ENCODE data around the gene TENT4B. TPM values are rescaled to one million over a fixed set of nuclear protein-coding genes. Genes with fewer than 3 reads are reported as not detected.

TENT4B gene
- total and polyA plus RNA-seq, 4 donors, result 4.3 to 16.3 (median 8.4) TPM

DNA sequence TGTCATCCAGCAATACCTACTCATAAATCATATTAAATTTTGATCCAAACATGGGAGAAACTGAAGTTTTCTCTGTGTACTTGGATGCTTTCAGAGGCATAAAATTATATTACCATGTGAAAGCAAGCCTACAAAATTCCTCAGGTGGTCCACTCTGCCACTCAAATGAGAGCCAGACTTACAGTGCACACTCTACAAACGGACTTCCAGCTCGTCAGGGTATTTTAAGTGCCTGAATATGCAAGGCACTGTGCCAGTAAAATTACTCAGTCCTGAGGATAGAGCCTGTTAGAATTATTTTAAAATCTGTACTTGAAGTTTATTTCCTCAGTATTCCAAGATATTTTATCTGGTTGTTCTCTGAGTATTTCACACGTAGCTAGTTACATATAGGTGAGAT lies 54.5 kb downstream of the TENT4B start:
- Histone ChIP-seq H3K4me1 (ENCODE audit: control insufficient read depth in 5 of 5, insufficient read depth in 5 of 5, low read length in 5 of 5) (peaks cover 11 to 36% (median 13%) of the 10 kb centered on the region in 5 donors), H3K9ac (ENCODE audit: insufficient read depth in 1 of 2, low read length in 2 of 2) (no peak overlapping the region), H3K9me3 (ENCODE audit: control insufficient read depth in 4 of 4, insufficient read depth in 3 of 4, low read length in 3 of 4) (no peaks in the 10 kb centered on the region), H3K36me3 (ENCODE audit: control insufficient read depth in 4 of 4, insufficient read depth in 4 of 4, low read length in 4 of 4) (peaks cover 0 to 6% (median 4%) of the 10 kb centered on the region in 4 donors), H3K27ac (ENCODE audit: low read depth in 1 of 2, low read length in 1 of 2) (no peak overlapping the region), H3K4me3 (no peak overlapping the region), H3K27me3 (ENCODE audit: control insufficient read depth in 3 of 3, insufficient read depth in 3 of 3, low read length in 2 of 3) (no peaks in the 10 kb centered on the region)
- 48 to 68% methylated on average over 3 of the region's 3 CpGs for WGBS, 2 donors
- ATAC-seq (ENCODE audit: insufficient read depth, low FRiP score) (no peak), DNase-seq (peak in 2 of 3 donors; percentile 39 to 57)
- TF ChIP-seq, protein P1, sequence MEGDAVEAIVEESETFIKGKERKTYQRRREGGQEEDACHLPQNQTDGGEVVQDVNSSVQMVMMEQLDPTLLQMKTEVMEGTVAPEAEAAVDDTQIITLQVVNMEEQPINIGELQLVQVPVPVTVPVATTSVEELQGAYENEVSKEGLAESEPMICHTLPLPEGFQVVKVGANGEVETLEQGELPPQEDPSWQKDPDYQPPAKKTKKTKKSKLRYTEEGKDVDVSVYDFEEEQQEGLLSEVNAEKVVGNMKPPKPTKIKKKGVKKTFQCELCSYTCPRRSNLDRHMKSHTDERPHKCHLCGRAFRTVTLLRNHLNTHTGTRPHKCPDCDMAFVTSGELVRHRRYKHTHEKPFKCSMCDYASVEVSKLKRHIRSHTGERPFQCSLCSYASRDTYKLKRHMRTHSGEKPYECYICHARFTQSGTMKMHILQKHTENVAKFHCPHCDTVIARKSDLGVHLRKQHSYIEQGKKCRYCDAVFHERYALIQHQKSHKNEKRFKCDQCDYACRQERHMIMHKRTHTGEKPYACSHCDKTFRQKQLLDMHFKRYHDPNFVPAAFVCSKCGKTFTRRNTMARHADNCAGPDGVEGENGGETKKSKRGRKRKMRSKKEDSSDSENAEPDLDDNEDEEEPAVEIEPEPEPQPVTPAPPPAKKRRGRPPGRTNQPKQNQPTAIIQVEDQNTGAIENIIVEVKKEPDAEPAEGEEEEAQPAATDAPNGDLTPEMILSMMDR (IDR thresholded peaks at IDR 0.05; ENCODE audit: control extremely low read depth, extremely low read depth), result no peak

DNA sequence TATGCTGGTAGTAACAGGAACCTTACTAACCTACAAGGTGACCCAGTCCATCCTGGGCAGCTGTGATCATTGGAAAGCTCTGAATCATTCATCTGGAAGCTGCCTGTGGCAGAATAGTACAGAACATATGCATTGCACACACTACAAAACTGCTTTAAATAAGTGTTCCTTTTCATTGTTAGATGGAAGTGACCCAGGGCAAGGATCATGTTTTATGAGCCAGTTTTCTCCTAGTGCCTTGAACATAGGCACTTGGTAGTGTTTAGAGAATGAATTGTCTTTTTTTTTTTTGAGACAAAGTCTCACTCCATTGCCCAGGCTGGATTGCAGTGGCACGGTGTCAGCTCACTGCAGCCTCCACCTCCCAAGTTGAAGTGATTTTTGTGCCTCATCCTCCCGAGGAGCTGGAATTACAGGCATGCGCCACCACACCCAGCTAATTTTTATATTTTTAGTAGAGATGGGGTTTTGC lies 55.4 kb downstream of the TENT4B start:
- DNase-seq (no peak), ATAC-seq (ENCODE audit: insufficient read depth, low FRiP score) (no peak)
- Histone ChIP-seq H3K36me3 (ENCODE audit: control insufficient read depth in 4 of 4, insufficient read depth in 4 of 4, low read length in 4 of 4) (peaks cover 0 to 8% (median 4%) of the 10 kb centered on the region in 4 donors), H3K27me3 (ENCODE audit: control insufficient read depth in 3 of 3, insufficient read depth in 3 of 3, low read length in 2 of 3) (no peaks in the 10 kb centered on the region), H3K9ac (ENCODE audit: insufficient read depth in 1 of 2, low read length in 2 of 2) (no peak overlapping the region), H3K4me3 (no peak overlapping the region), H3K4me1 (ENCODE audit: control insufficient read depth in 5 of 5, insufficient read depth in 5 of 5, low read length in 5 of 5) (peaks cover 11 to 30% (median 12%) of the 10 kb centered on the region in 5 donors), H3K27ac (ENCODE audit: low read depth in 1 of 2, low read length in 1 of 2) (no peak overlapping the region), H3K9me3 (ENCODE audit: control insufficient read depth in 4 of 4, insufficient read depth in 3 of 4, low read length in 3 of 4) (no peaks in the 10 kb centered on the region)
- WGBS, 2 donors, result 80 to 87% methylated on average over 3 of the region's 3 CpGs
- TF ChIP-seq, protein P1 (IDR thresholded peaks at IDR 0.05; ENCODE audit: control extremely low read depth, extremely low read depth), result no peak

DNA sequence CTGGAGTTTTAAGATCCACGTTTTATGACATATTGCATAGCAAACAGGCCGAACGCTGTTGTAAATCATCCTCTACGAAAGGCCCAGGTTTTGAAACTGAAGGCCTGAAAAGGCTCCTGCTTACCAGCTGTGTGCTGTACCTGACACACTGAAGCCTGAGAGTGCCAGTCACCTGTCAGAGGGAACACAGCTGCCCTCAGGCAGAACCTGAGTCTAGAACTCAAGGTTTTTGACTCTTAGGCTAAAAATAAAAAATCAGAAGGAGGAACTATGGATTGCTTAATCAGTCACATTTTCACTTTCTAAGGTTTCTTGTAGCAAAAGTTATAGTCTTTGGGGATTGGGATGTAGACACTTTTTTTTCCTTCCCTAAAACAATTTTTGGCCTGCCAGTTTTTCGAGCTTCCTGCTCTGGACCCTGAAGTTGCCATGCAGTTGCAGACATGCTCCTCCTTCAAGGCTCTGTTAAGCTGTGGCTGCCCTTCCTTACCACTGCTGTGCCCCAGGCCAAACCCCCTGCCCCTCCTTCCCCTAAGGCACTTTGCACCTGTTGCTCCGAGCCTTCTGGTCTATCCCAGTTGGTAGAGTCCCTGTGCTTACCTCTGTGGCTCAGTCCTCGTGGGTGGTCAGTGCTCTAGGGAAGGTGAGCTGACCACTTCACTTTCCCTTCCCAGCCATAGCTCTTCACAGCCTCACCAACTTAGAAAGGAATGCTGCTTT lies 56.6 kb downstream of the TENT4B start:
- WGBS, 2 donors, result 51 to 58% methylated on average over 6 to 7 of the region's 7 CpGs
- no peak overlapping the region for H3K9ac ChIP-seq (ENCODE audit: insufficient read depth in 1 of 2, low read length in 2 of 2)
- H3K27ac ChIP-seq (ENCODE audit: low read depth in 1 of 2, low read length in 1 of 2), result peak overlapping the region in 1 of 2 donors; percentile 64
- no peaks in the 10 kb centered on the region for H3K9me3 ChIP-seq (ENCODE audit: control insufficient read depth in 4 of 4, insufficient read depth in 3 of 4, low read length in 3 of 4)
- H3K36me3 ChIP-seq (ENCODE audit: control insufficient read depth in 4 of 4, insufficient read depth in 4 of 4, low read length in 4 of 4), result peaks cover 3 to 8% (median 4%) of the 10 kb centered on the region in 4 donors
- no peak overlapping the region for H3K4me3 ChIP-seq
- no peaks in the 10 kb centered on the region for H3K27me3 ChIP-seq (ENCODE audit: control insufficient read depth in 3 of 3, insufficient read depth in 3 of 3, low read length in 2 of 3)
- no peak for DNase-seq
- TF ChIP-seq, protein P1 (IDR thresholded peaks at IDR 0.05; ENCODE audit: control extremely low read depth, extremely low read depth), result no peak
- ATAC-seq (ENCODE audit: insufficient read depth, low FRiP score), result no peak
- H3K4me1 ChIP-seq (ENCODE audit: control insufficient read depth in 5 of 5, insufficient read depth in 5 of 5, low read length in 5 of 5), result peaks cover 7 to 19% (median 10%) of the 10 kb centered on the region in 5 donors

Data from lung (tissue), 12 donors.